GM12801 (cell line): ENCODE measurements around the gene ZFR2.

Experiments used
- CTCF ChIP-seq: IDR thresholded peaks from one replicate; pipeline ENCODE4 v1.5.1; 2011; ENCODE audit warnings: control low read depth; ENCODE audit not compliant: insufficient read length; ENCODE audit errors: extremely low read depth

The ZFR2 gene

GRCh38 chr19:3866910-3867638, 1.8 kb downstream of the ZFR2 start:
- TF ChIP-seq CTCF = no peak

GRCh38 chr19:3863648-3864047, 5.2 kb downstream of the ZFR2 start:
- no peak for TF ChIP-seq CTCF

- TF ChIP-seq CTCF = no peak
Measured at GRCh38 chr19:3862826-3863500, 5.9 kb downstream of the ZFR2 start.

- no peak for TF ChIP-seq CTCF
Measured at GRCh38 chr19:3860499-3860898, 8.3 kb downstream of the ZFR2 start.

- TF ChIP-seq CTCF = no peak
Measured at GRCh38 chr19:3857449-3858003, 11.3 kb downstream of the ZFR2 start.

GRCh38 chr19:3855320-3855719, 13.5 kb downstream of the ZFR2 start:
- no peak for TF ChIP-seq CTCF

- TF ChIP-seq CTCF = no peak
Measured at GRCh38 chr19:3852614-3853254, 16.1 kb downstream of the ZFR2 start.
